NCI-H146 treated with DMSO at 0.1 percent for 48 hours (cell line): ENCODE results near the gene CCNC.

Source experiments
- DNase-seq: peaks from one replicate; lab custom pipeline; 2025; ENCODE audit not compliant: unreplicated experiment; lab: John Stamatoyannopoulos, UW

CCNC gene, protein sequence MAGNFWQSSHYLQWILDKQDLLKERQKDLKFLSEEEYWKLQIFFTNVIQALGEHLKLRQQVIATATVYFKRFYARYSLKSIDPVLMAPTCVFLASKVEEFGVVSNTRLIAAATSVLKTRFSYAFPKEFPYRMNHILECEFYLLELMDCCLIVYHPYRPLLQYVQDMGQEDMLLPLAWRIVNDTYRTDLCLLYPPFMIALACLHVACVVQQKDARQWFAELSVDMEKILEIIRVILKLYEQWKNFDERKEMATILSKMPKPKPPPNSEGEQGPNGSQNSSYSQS

DNA sequence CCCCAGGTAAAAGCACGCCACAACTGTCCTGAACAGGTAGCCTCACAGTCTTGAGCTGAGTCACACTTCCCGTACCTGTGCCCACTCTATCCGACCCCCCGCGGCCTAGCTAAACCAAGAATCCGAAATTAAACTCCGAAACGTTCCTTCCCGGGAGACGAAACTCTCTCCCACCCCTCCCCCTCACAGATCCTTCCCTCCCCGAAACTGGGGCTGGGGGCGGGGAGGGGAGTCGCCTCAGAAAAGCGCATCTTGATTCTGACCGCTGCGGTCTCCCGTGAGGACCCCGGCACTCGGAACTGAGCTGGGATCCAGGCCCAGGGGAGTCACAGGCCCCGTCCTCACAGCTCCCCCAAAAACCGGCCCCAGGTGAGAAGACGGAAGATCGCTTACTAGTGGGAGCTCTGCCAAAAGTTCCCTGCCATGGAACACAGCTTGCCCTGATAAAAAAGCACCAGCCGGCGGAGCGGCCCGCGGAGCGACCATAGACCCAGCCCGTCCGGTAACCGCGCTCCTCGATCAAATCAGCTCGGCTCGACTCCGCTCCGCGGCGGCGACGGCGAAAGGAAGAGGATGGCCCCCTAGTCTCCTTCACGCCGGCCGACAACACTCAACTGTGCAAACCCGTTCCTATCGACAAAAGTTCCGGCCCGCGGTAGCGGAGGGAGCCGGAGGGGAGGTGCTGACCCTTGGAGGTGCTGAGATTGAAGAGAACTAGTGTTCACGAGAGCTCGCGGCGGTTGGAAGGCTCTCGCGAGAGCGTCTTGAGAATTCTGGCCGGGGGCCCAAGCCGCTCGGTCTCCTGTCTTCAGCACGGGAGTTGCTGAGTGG is at the start of gene CCNC:
TSS of gene CCNC (minus strand) at position 558 of the 831 bp plus-strand sequence. CDS start at position 425, 133 bp downstream.
- DNase-seq = peak; percentile 87

DNA sequence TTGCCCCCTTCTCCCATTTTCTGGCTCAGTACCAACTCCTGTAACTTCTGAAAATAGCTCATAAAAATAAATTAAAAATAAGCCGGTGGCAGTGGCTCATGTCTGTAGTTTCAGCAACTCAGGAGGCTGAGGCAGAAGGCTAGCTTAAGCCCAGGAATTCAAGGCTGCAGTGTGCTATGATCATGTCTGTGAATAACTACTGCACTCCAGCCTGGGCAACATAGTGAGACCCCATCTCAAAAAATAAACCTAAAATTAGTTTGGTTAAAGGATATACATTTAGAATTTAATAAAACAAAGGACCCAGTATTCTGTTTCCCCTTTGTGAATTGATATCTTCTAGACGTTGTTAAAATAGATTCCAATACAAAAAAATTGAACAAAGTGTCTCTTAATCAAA is 48.7 kb upstream of the CCNC start:
- no peak for DNase-seq

GRCh38 chr6:99614430-99615186 is 46.1 kb upstream of the CCNC start:
- no peak for DNase-seq

- no peak for DNase-seq
These were observed 45.4 kb upstream of the CCNC start for GRCh38 chr6:99613705-99614429.

GRCh38 chr6:99613409-99613704 is 44.9 kb upstream of the CCNC start:
- no peak for DNase-seq

DNA sequence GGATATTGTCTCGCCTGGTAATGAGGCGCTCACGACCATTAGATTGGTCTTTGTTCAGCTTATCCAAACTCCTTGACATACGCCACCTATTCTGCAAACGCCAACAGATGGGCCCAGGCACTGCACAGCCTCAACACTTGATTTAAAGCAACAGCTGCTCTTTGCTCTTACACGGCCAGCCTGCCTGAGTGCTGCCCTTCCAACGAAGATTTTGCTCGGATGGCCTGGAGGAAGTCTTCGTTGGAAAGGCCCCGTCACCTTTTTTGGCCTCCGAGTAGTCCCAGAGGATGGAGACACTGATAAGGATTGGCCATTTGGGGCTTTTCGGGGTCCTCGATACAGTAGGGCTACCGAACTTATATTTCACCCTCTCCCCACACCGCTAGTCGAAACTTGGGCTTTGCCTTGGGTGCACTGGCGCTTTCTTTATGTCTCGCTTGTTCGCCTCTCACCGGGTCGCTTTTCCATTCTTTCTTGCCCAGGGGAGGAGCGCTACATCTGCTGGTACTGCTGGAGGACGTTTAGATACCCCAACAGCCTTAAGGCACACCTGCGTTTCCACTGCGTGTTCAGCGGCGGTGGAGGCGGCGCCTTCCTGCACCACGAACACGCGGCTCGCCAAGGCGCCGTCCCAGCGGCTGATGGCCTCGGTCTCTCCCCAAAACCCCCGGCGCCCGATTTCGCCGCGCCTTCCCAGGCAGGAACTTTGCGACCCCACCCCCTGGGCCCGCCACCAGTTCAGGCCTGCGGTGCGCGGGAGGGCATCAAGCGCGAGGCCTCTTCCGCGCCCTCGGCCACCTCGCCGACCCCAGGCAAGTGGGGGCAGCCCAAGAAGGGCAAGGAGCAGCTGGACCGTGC is 44.3 kb upstream of the CCNC start:
- no peak for DNase-seq

DNA sequence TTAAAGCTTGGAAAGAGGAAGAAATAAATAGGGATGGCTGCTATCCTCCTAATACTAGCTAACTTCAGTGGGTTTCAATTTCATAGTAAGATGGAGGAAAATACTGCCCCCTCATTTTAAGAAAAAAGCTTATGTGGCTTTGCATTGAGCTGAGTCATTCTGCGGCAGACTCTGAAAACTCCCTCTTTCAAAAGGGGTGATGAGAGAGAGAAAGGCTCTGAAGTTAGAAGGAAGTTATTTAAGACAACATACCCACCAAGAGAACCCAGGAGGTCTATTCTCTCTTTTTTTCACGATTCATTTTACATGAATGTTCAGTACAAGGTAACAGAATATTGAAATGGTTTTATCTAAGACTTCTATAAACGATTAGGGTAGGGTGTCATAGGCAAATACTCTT is 42.7 kb upstream of the CCNC start:
- DNase-seq = no peak

DNA sequence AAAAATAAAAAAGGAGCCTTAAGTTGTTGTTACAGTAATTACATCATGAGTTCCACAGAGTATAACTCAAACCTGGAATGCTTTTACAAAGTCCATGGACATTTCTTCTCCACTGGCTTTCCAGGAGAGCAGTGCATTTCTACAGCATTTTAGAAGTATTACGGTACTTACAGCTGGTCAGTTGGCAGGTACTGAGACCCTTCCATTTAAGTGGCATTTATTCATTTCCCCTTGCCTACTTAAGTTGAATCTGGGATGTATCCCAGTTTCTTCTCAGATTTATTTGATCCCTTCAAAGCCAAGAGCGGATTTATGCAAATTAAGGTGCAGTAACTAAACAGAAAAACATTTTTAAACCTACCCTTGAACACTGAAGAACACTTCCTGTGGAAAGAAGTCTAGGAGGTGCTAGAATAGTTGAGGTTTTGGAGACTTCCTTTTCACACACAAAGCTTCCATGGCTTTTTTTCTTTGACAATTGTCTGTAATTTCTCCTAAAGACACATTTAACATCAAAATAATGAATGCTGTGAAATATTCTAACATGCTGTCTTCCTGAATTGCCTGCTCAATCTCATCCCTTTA is 41.5 kb upstream of the CCNC start:
- DNase-seq = no peak

- no peak for DNase-seq
These were observed 40.5 kb upstream of the CCNC start for GRCh38 chr6:99608886-99609482.

- DNase-seq = no peak
These were observed 39.8 kb upstream of the CCNC start for GRCh38 chr6:99608059-99608885.

DNA sequence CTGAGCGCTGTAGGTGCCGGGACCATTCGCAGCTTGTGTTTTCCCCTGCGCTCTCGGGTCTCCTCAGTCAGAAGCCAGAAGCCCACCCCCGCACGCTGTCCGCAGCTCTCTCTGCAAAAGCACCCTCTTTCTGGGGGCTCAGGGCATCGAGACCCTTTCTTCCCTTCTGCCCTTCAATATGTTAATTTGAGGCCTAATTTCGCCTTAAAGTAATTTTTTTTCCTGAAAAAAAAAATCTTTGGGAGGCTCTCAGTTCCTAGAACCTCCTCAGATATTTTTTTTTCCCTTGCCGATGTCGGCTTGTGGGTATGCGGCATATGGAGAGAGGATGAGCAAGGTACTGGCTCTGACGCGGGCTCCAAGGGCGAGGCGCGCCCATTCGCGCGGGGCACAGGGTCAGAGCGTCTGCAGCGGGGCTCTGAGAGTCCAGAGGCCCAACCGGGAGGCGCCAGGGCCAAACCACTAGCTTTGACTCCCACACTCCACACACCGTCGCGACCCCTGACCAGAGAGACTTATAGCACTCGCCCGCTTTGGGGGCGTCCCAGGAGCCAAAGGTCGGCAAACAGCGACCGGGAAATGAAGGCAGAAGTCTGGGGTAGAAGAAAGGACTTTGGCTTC is 39.1 kb upstream of the CCNC start:
- no peak for DNase-seq

DNA sequence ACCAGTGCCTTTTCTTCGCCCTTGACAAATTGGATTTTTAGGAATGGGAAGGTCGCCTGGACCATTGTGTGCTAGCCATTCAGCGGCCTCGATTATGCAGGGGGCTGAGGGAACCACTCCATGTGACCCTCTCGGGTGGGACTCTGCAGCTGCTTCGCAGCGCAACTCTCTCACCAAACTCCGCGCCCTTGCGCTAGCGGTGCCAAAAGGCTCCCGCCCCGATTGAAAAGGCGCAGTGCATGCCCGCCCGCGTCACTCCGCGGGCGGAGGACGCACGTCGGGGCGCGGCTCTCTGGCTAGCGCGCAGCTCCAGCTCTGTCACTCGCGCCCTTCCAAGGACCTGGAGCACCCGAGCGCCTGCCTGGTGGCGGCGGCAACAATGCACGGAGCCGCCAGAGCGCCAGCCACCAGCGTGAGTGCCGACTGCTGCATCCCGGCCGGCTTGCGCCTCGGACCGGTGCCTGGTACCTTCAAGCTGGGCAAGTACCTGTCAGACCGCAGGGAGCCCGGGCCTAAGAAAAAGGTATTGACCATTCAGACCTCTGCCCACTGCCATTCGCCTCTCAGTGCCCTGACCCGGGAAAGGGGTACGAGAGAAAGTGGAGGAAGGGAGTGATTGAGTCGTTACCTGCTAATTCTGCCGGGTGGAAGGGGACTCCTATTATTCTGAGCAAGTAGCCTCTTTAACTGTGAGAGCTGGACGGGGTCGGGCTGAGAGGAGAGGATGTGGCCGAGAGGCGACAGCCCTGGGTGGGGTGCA is 38.4 kb upstream of the CCNC start, which contains the start of gene PRDM13:
TSS of gene PRDM13 (plus strand) at position 178 of the 760 bp plus-strand sequence. CDS start at position 380, 202 bp downstream.
- DNase-seq = no peak

- DNase-seq = no peak
These were observed 37.6 kb upstream of the CCNC start for GRCh38 chr6:99605911-99606655.

DNA sequence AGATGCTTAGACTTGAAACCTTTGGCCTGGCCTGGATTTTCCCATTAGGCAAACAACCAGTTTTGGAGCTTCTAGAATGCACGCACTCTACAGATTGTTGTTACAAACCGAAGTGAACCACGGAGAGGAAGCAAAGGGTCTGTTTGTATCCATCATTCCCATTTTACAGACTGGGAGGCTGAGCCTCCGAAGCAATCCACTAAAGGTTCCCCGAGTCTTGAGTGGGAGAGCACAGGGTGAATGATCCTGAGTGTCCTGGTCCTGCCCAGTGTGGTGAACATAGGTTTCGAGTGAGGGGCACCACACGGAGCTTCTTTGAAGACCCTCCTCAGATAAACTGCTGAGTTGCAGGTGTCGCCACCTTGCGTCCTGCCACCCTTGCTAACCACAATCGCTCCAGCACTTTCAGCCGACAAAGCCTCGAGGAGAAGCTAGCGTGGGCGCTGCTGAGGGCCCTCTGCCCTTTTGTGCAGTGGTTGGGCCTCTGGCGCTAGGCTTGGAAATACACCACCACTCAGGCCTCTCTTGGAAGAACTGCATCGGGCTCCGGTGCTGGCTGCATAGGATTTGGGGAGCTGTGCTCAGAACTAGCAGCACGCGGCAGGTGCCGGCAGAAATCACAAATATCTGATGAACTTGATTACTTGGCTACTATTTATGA is 36.7 kb upstream of the CCNC start:
- DNase-seq = no peak

DNA sequence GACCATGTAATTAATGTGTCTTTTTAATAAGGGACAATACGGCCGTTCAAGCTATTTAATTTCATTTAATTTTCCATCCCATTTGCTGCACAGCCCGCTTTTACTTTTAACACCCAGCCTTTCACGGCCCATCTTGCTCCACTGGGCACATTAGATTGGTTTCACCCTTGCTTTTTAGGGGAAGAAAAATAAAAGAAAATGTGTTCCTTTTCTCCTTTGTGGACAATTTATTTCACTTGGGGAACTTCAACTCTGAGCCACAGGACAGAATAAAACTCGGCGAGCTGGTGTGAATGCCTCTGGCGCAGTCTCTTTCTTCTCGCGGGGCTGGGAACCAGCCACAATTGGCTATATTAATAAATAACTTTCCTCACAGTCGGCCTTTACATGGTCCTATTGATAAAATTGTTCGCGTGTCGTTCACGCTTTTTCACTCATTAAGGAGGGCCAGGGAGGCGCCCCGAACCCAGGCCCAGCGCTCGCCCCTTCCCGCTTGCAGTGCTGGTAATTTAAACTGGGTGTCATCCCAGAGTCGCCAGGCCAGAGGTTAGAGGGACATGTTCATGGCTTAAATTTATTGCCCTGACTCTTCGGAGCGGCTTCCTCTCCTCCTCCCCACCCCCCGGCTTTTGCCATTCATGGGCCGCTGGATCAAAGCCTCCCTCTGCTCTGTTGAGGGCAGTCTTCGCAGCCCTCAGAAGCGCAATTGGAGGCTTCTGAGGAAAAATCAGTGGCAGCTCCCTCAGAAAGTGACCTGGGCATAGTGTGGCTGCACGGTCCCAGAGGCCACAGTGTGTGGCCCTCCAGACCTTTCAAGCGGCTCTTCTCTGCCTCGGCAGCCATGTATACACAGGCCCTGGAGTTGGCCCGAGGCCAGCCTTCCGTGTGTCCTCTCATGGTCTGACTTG is 36.0 kb upstream of the CCNC start:
- DNase-seq = no peak
